ENCODE results near the gene NXPE1. TPM values are rescaled to one million over a fixed set of nuclear protein-coding genes. Genes with fewer than 3 reads are reported as not detected.

Gene NXPE1
- total and polyA plus RNA-seq, 12 donors, result 0.03 TPM; not detected in 11

DNA sequence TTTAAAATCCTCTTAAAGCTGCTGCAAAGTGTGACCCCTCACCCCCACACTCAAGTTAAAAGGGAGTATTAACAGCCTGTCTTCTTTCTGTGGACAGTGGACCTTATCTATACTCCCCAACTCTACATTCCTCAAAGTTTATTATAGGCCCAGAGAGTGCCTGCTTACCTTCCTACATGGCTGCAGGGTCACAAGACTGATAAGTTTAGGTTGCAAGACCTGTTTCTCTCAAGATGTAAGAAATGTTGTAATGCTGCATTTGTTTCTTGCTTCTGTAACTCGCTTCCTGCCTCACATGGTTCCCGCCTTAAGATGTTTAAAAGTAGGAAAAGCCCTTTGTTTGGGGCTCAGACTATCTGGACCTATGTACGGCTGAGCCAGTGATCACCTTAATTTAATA is 10.1 kb upstream of the NXPE1 start:
- H3K27me3 ChIP-seq, result no peaks in the 10 kb centered on the region
- ATAC-seq (no peak), DNase-seq (no peak)
- peaks cover 0 to 10% (median 0%) of the 10 kb centered on the region in 11 donors for H3K9me3 ChIP-seq
- no peak for TF ChIP-seq CTCF (IDR thresholded peaks at IDR 0.05)
- H3K36me3 ChIP-seq, result no peaks in the 10 kb centered on the region
- WGBS, 2 donors, result 70 to 76% methylated on average over 3 of the region's 3 CpGs
- intact Hi-C loops (cut with DNase I), result no loop called here
- H3K27ac ChIP-seq, result no peak overlapping the region
- no peaks in the 10 kb centered on the region for H3K4me1 ChIP-seq
- no peak overlapping the region for H3K4me3 ChIP-seq

GRCh38 chr11:114566276-114566675 is 6.6 kb upstream of the NXPE1 start:
- Histone ChIP-seq H3K27ac (no peak overlapping the region), H3K27me3 (no peaks in the 10 kb centered on the region), H3K4me1 (no peaks in the 10 kb centered on the region), H3K4me3 (no peak overlapping the region), H3K36me3 (no peaks in the 10 kb centered on the region), H3K9me3 (peaks cover 0 to 4% (median 0%) of the 10 kb centered on the region in 11 donors)
- ATAC-seq (no peak), DNase-seq (no peak)
- intact Hi-C loops (cut with DNase I), result no loop called here
- no peak for TF ChIP-seq CTCF (IDR thresholded peaks at IDR 0.05)
- 60 to 77% methylated on average over 2 of the region's 2 CpGs for WGBS, 2 donors

- ATAC-seq, result no peak
- H3K27me3 ChIP-seq, result no peaks in the 10 kb centered on the region
- intact Hi-C loops (cut with DNase I), result no loop called here
- no peaks in the 10 kb centered on the region for H3K36me3 ChIP-seq
- DNase-seq, result no peak
- H3K4me3 ChIP-seq, result no peak overlapping the region
- peaks cover 0 to 4% (median 0%) of the 10 kb centered on the region in 11 donors for H3K9me3 ChIP-seq
- no peaks in the 10 kb centered on the region for H3K4me1 ChIP-seq
- H3K27ac ChIP-seq, result no peak overlapping the region
- TF ChIP-seq CTCF (IDR thresholded peaks at IDR 0.05), result no peak
- 59 to 69% methylated on average over 1 of the region's 1 CpG for WGBS, 2 donors
Observed at GRCh38 chr11:114564831-114565230, 5.2 kb upstream of the NXPE1 start.

DNA sequence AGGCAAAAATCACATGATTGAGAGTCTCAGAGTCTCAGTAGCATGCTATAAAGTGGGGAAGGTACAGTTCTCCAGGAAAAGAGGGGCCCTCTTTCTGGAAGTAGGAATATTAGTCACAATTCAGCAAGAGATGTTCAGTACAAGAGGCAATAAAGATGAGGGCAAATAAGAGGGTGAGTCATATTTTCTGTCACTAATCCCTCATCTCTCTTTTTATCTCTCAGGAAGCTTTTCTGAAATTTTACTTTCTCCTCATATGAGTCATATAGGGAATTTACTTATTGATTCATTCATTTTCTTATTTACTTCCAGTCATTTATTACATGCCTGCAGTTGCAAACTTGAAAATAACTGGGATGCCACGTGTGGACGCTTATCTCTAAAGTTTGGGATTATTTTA is 3.4 kb upstream of the NXPE1 start:
- DNase-seq, result no peak
- Histone ChIP-seq H3K27me3 (no peaks in the 10 kb centered on the region), H3K27ac (no peak overlapping the region), H3K9me3 (peaks cover 0 to 4% (median 0%) of the 10 kb centered on the region in 11 donors), H3K36me3 (no peaks in the 10 kb centered on the region), H3K4me3 (no peak overlapping the region), H3K4me1 (no peaks in the 10 kb centered on the region)
- TF ChIP-seq CTCF (IDR thresholded peaks at IDR 0.05), result no peak
- intact Hi-C loops (cut with DNase I), result no loop called here
- WGBS, 2 donors, result 63 to 65% methylated on average over 2 of the region's 2 CpGs
- ATAC-seq, result no peak

Data from heart right ventricle (tissue), 16 donors.